Calu3 (cell line): Measurements from ENCODE around the gene AVPR2. TPM values are rescaled to one million over a fixed set of nuclear protein-coding genes. Genes with fewer than 3 reads are reported as not detected.

Source experiments
- BruUV-seq: library from RNA; stranded (reverse); fragments of 400-500 nt; replicated peaks from 2 replicates; lab custom pipeline; 2021; lab: Mats Ljungman, UMichigan
- CTCF ChIA-PET: fragments of 300-600 bp; sonication (Branson Sonifier 250); formaldehyde crosslinking; loops from one replicate; lab custom pipeline; 2022; ENCODE audit warnings: antibody characterized with exemption; lab: Charles Lee
- DNase-seq: peaks from one replicate; pipeline ENCODE4 v3.0.0; 2022
- H3K27ac Mint-ChIP-seq: one replicate; pipeline ENCODE4 v1.8.0; 2022; ENCODE audit warnings: mixed read lengths; ENCODE audit not compliant: unreplicated experiment
- H3K27me3 Mint-ChIP-seq: one replicate; pipeline ENCODE4 v1.8.0; 2022; ENCODE audit warnings: mixed read lengths; ENCODE audit not compliant: unreplicated experiment
- H3K36me3 Mint-ChIP-seq: one replicate; pipeline ENCODE4 v1.8.0; 2022; ENCODE audit warnings: mild to moderate bottlenecking, moderate library complexity, mixed read lengths; ENCODE audit not compliant: insufficient read depth, unreplicated experiment
- H3K4me1 Mint-ChIP-seq: one replicate; pipeline ENCODE4 v1.8.0; 2022; ENCODE audit warnings: mild to moderate bottlenecking, low read depth, mixed read lengths; ENCODE audit not compliant: unreplicated experiment
- H3K4me3 Mint-ChIP-seq: one replicate; pipeline ENCODE4 v1.8.0; 2022; ENCODE audit warnings: mild to moderate bottlenecking, low read depth, moderate library complexity, mixed read lengths; ENCODE audit not compliant: unreplicated experiment
- H3K9me3 Mint-ChIP-seq: one replicate; pipeline ENCODE4 v1.8.0; 2022; ENCODE audit warnings: low read depth, mixed read lengths; ENCODE audit not compliant: unreplicated experiment
- intact Hi-C: fragments of 100-400 bp; cut with micrococcal nuclease; formaldehyde crosslinking; loops from one replicate; pipeline ENCODE4 v1.10.0; 2022; ENCODE audit not compliant: unreplicated experiment
- total RNA-seq: library from RNA; stranded (reverse); gene quantifications from 2 replicates; pipeline ENCODE4 v1.2.3, GENCODE V29; 2022
- TF ChIP-seq, protein P1 (sequence below): fragments of 200-600 bp; IDR thresholded peaks from one replicate; pipeline ENCODE4 v1.8.0; 2022; ENCODE audit warnings: antibody characterized with exemption; ENCODE audit not compliant: unreplicated experiment

Gene AVPR2
- total RNA-seq, 1 experiment from 2014 or later: not detected

GRCh38 chrX:153885208-153885787, 19.2 kb upstream of the AVPR2 start:
- no peaks in the 10 kb centered on the region for H3K36me3 Mint-ChIP-seq
- H3K4me3 Mint-ChIP-seq: peak overlapping the region; percentile 62
- peaks cover 29% of the 10 kb centered on the region for H3K27me3 Mint-ChIP-seq
- TF ChIP-seq, protein P1, sequence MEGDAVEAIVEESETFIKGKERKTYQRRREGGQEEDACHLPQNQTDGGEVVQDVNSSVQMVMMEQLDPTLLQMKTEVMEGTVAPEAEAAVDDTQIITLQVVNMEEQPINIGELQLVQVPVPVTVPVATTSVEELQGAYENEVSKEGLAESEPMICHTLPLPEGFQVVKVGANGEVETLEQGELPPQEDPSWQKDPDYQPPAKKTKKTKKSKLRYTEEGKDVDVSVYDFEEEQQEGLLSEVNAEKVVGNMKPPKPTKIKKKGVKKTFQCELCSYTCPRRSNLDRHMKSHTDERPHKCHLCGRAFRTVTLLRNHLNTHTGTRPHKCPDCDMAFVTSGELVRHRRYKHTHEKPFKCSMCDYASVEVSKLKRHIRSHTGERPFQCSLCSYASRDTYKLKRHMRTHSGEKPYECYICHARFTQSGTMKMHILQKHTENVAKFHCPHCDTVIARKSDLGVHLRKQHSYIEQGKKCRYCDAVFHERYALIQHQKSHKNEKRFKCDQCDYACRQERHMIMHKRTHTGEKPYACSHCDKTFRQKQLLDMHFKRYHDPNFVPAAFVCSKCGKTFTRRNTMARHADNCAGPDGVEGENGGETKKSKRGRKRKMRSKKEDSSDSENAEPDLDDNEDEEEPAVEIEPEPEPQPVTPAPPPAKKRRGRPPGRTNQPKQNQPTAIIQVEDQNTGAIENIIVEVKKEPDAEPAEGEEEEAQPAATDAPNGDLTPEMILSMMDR: no peak
- no TSS peak for BruUV-seq
- DNase-seq: no peak
- CTCF ChIA-PET: interaction anchor here (0.6 kb wide), 1 partner anchor 91 kb away, joined by 3 read pairs; the partner anchor contains the start of genes IDH3G and SSR4
- no peaks in the 10 kb centered on the region for H3K9me3 Mint-ChIP-seq
- H3K27ac Mint-ChIP-seq: no peak overlapping the region
- H3K4me1 Mint-ChIP-seq: peaks cover 26% of the 10 kb centered on the region
- intact Hi-C loops: loop anchor here (2.0 kb wide), 1 partner anchor 120 kb away; the partner anchor contains the start of gene PLXNB3

- no peaks in the 10 kb centered on the region for H3K36me3 Mint-ChIP-seq
- no peak within 1 kb of the TSS for H3K27ac Mint-ChIP-seq
- no TSS peak for BruUV-seq
- peaks cover 26% of the 10 kb centered on the region for H3K4me1 Mint-ChIP-seq
- H3K9me3 Mint-ChIP-seq: no peaks in the 10 kb centered on the region
- intact Hi-C loops: loop anchor here (2.0 kb wide), 1 partner anchor 121 kb away; the partner anchor contains the start of gene PLXNB3
- DNase-seq: no peak
- peaks cover 29% of the 10 kb centered on the region for H3K27me3 Mint-ChIP-seq
- peak within 1 kb of the TSS; percentile 62 for H3K4me3 Mint-ChIP-seq
- TF ChIP-seq, protein P1: no peak
- CTCF ChIA-PET: no interaction called here
Observed at GRCh38 chrX:153885968-153886903, 18.2 kb upstream of the AVPR2 start, which contains the start of gene L1CAM. Gene L1CAM, minus strand, starts transcription at chrX:153886173. Its CDS starts 10,337 bp downstream, at chrX:153875836.

GRCh38 chrX:153886915-153887314, 17.6 kb upstream of the AVPR2 start:
- Mint-ChIP-seq H3K27ac (no peak overlapping the region), H3K4me1 (peaks cover 26% of the 10 kb centered on the region), H3K36me3 (no peaks in the 10 kb centered on the region), H3K27me3 (peaks cover 33% of the 10 kb centered on the region), H3K4me3 (peak overlapping the region; percentile 50), H3K9me3 (no peaks in the 10 kb centered on the region)
- TF ChIP-seq, protein P1: no peak
- CTCF ChIA-PET: no interaction called here
- DNase-seq: no peak
- BruUV-seq: no TSS peak
- intact Hi-C loops: no loop called here

DNA sequence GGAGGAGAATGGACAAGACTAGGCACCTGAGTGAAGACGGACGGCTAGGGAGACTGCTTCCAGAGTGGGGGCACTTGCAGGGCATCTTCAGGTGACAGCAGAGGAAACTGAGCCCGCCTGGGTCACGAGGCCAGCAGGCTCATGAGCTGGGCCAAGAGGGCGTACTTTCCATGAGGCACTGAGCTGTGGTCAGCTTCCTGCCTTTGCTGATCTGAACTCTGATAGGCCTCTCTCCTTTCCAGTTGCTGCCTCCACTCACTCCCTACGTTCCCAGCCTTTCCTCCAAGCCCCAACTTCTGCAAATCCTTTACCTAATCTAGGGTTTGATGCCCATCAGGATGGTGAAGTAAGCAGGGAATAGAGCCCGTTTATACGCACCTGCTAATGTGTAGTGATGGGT, 17.1 kb upstream of the AVPR2 start:
- BruUV-seq: no TSS peak
- H3K9me3 Mint-ChIP-seq: no peaks in the 10 kb centered on the region
- no peak overlapping the region for H3K27ac Mint-ChIP-seq
- H3K27me3 Mint-ChIP-seq: peaks cover 38% of the 10 kb centered on the region
- DNase-seq: no peak
- no peak overlapping the region for H3K4me3 Mint-ChIP-seq
- TF ChIP-seq, protein P1: no peak
- H3K36me3 Mint-ChIP-seq: no peaks in the 10 kb centered on the region
- CTCF ChIA-PET: no interaction called here
- H3K4me1 Mint-ChIP-seq: peaks cover 21% of the 10 kb centered on the region
- intact Hi-C loops: no loop called here
